Choroid plexus epithelial cell (primary cell): ENCODE data around the gene ARNT2.

ENCODE experiments used
- DNase-seq: peaks from one replicate; pipeline ENCODE4 v3.0.0-alpha.2; 2010; ENCODE audit warnings: low read depth
- H3K4me3 ChIP-seq: 2 replicates; pipeline ENCODE4 v1.5.1; 2011; ENCODE audit warnings: low read depth, mild to moderate bottlenecking, control low read depth, low read length, moderate library complexity
- TF ChIP-seq, protein P1 (sequence below): conservative IDR thresholded peaks from 2 replicates; pipeline ENCODE4 v1.5.1; 2011; ENCODE audit warnings: low read depth, mild to moderate bottlenecking, control low read depth, inconsistent platforms, low read length, moderate library complexity

ARNT2 gene

GRCh38 chr15:80599359-80599758 is 195.2 kb downstream of the ARNT2 start:
- peak; percentile 66 for DNase-seq

GRCh38 chr15:80600626-80601025 is 196.4 kb downstream of the ARNT2 start:
- peak; percentile 37 for DNase-seq
- TF ChIP-seq, protein P1, sequence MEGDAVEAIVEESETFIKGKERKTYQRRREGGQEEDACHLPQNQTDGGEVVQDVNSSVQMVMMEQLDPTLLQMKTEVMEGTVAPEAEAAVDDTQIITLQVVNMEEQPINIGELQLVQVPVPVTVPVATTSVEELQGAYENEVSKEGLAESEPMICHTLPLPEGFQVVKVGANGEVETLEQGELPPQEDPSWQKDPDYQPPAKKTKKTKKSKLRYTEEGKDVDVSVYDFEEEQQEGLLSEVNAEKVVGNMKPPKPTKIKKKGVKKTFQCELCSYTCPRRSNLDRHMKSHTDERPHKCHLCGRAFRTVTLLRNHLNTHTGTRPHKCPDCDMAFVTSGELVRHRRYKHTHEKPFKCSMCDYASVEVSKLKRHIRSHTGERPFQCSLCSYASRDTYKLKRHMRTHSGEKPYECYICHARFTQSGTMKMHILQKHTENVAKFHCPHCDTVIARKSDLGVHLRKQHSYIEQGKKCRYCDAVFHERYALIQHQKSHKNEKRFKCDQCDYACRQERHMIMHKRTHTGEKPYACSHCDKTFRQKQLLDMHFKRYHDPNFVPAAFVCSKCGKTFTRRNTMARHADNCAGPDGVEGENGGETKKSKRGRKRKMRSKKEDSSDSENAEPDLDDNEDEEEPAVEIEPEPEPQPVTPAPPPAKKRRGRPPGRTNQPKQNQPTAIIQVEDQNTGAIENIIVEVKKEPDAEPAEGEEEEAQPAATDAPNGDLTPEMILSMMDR: peak; percentile 32
- no peak overlapping the region for H3K4me3 ChIP-seq

More at GRCh38 chr15:80599359-80599758, 195.2 kb downstream of the ARNT2 start:
- TF ChIP-seq, protein P1: no peak
- no peak overlapping the region for H3K4me3 ChIP-seq

- no peak overlapping the region for H3K4me3 ChIP-seq
- no peak for DNase-seq
- TF ChIP-seq, protein P1: no peak
Observed at GRCh38 chr15:80601256-80601655, 197.1 kb downstream of the ARNT2 start.

- TF ChIP-seq, protein P1: no peak
- H3K4me3 ChIP-seq: no peak overlapping the region
- no peak for DNase-seq
Observed at GRCh38 chr15:80604583-80605575, 200.7 kb downstream of the ARNT2 start.

- no peak for DNase-seq
- TF ChIP-seq, protein P1: no peak
- H3K4me3 ChIP-seq: no peak overlapping the region
Observed at GRCh38 chr15:80605591-80606150, 201.5 kb downstream of the ARNT2 start.

GRCh38 chr15:80606511-80607071 is 202.4 kb downstream of the ARNT2 start:
- no peak for DNase-seq
- H3K4me3 ChIP-seq: no peak overlapping the region
- TF ChIP-seq, protein P1: no peak
